Measurements from ENCODE around the gene CFAP58. TPM values are rescaled to one million over a fixed set of nuclear protein-coding genes. Genes with fewer than 3 reads are reported as not detected.

CFAP58 gene
- polyA plus RNA-seq, 4 donors, result 0.35 to 0.49 (median 0.43) TPM

DNA sequence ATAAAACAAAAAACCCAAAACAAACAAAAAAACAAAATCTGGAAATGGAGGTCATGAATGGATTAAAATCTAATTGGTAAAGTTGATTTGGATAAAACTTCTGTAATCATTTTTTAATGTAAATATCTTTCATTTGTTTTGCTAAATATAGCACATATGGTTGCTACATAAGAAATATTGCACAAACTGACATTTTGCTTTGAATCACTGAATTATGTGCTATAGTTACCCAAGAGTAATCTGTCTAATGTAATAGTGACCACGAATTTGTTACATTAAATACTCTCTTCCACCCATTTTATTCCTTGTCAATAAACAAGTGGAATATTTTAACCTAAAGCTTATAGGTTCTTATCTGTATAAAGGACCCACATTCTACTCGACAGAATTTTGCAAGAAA is 6.2 kb downstream of the CFAP58 start:
- no peak for DNase-seq (ENCODE audit: low read depth in 4 of 4, low spot score in 3 of 4)

DNA sequence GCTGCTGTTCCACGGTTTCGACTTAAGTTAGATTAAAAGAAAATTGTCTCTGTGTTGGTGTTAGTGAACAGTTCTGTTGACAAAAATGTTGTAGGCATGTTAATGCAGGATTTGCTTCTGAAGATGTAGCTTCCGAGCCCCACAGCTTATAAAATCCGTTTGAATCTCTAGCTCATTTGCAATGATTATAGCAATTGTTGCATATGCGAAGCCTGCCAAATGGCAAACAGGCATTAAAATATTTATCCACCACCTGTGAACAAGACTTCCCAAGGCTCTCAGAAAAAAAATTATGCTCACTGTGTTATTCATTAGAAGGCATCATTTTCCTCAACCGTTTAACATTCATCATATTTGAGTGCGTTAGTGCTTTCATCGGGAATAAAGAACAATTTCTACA is 14.3 kb downstream of the CFAP58 start:
- DNase-seq (ENCODE audit: low read depth in 4 of 4, low spot score in 3 of 4), result no peak

DNA sequence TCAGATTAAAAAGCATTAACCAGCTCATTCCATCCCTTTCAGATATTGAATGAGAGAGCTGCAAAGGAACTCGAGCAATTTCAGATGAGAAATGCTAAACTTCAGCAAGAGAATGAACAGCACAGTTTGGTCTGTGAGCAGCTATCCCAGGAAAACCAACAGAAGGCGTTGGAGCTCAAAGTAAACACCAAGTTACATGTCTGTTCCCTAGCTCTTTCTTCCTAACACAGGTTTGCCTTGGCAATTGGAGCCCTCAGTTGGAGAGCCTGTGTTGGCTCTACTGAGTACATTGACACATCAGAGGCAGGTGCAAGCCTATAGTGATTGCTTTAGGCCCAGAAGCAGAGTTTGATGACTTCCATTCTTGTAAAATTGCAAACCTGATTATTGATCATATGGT is 14.7 kb downstream of the CFAP58 start:
- DNase-seq (ENCODE audit: low read depth in 4 of 4, low spot score in 3 of 4), result no peak

DNA sequence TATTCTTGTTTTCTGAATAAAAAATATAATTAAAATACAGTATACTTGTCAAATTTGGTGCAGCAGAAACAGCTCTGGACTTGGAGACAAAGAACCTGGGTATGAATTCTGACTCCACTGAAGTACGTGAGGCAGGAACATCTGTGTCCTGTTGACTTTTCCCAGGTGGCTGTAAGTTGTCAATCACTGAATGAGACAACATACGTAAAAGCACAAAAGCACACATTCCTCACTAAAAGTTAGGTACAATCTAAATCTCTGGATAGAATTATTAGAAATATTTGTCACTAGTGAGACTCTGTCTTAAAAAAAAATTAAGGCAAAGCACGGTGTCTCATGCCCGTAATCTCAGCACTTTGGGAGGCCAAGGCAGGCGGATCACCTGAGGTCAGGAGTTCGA is 18.1 kb downstream of the CFAP58 start:
- DNase-seq (ENCODE audit: low read depth in 4 of 4, low spot score in 3 of 4), result no peak

DNA sequence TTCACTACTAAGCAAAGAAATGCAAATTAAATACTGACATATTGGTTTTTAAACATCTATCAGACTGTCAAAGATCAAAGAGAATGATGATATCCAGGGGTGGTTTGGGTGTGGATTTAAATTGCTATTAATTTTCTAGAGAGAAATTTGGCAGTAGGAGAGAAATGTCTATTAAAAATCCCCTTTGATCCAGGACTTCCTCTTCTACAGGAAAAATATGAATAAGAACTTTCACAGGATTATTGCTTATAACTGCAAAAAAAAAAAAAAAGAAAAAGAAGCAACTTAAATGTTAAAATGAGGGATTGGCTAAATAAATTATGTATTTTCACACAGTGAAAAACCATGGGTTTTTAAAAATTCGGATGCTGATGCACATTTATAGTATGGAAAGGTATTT is 21.0 kb downstream of the CFAP58 start:
- no peak for DNase-seq (ENCODE audit: low read depth in 4 of 4, low spot score in 3 of 4)

DNA sequence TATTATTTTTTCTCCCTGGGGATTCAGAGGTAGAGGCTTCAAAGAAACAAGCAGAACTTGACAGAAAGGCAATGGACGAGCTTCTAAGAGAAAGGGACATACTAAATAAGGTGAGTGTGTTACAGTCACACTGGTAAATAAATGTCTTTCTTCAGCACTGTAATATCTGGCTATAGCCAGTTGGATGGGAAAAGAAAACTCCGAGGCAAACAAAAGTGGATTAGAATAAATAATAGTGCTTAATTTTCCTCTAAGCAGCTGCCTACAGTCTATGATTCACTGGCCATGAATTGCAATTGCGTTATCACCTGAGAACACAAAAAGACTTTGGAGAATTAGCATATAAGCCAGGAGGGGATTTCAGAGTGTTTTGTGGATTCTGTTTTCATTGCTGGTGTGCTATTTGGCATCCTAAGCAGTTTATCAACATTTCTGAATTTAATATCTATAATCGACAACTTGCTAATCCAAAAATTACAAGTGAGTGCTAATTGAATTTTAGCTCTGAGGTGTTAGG is 23.2 kb downstream of the CFAP58 start:
- DNase-seq (ENCODE audit: low read depth in 4 of 4, low spot score in 3 of 4), result no peak

DNA sequence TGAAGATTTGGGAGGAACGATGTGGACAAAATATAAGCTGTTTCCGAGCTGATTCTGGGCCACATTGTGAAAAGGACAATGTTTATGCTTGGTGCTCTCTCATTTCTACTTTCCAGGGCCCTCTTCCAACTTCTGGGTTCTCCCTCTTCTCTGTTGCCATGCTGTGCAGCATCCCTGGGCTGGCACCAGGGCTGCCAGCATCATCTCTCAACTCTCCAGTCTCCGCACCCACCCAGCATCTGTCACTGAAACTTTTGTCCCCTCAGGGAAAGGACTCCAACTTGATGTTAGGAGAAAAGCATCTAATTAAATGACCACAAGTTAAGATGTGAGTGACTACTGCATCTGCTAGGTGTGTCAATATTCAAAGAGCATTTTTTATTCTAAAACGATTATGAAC is 26.7 kb downstream of the CFAP58 start:
- DNase-seq (ENCODE audit: low read depth in 4 of 4, low spot score in 3 of 4), result no peak

DNA sequence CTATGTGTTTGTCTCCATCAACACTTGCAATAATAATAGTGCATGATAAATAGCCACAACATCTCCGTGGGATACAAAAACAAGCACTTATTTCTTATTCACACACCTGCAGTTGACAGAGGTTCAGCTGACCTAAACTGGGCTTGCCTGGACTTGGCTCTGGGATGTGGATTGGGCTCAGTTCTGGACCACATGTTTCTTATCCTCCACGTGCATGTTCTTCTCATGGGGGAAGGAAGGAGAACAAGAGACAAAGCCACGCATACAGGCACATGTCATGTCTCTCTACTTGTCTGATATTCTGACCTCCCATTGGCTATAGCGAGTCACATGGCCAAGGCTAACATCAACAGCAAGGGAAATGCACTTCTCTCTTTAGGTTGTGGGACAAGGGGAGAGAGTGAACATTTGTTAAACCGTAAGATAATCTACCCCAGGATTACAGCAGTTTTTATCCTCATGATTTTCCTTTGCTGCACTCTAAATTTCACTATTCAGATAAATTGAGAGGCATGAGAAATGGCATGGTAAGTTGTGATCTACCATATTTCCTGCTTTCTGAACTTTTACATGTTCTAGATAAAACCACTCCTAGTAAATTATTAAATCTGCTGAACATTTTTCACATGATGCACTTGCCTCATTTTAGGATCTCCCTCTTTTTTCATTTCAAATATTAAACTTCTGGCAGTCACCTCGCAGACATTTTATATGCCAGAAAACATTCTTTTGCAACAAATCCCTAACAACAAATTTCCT is 33.7 kb downstream of the CFAP58 start:
- DNase-seq (ENCODE audit: low read depth in 4 of 4, low spot score in 3 of 4), result no peak

DNA sequence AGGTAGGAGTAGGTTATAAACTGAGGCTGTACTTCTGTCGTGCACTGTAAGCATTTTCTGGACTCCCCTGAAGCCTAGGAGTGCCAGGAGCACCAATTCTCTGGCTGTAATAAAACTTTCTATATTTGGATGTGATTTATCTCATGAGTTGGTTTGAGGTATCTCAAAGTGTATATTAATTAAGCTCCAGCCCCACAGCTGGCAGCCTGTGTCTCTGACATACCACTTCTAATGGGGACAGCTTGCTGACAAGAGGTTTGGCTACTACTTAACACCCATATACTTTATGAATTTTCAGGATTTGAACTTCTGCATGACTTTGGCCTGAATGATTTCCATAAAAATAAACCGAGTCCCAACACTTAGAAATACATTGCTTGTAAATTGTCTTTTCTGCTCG is 35.2 kb downstream of the CFAP58 start:
- DNase-seq (ENCODE audit: low read depth in 4 of 4, low spot score in 3 of 4), result no peak

DNA sequence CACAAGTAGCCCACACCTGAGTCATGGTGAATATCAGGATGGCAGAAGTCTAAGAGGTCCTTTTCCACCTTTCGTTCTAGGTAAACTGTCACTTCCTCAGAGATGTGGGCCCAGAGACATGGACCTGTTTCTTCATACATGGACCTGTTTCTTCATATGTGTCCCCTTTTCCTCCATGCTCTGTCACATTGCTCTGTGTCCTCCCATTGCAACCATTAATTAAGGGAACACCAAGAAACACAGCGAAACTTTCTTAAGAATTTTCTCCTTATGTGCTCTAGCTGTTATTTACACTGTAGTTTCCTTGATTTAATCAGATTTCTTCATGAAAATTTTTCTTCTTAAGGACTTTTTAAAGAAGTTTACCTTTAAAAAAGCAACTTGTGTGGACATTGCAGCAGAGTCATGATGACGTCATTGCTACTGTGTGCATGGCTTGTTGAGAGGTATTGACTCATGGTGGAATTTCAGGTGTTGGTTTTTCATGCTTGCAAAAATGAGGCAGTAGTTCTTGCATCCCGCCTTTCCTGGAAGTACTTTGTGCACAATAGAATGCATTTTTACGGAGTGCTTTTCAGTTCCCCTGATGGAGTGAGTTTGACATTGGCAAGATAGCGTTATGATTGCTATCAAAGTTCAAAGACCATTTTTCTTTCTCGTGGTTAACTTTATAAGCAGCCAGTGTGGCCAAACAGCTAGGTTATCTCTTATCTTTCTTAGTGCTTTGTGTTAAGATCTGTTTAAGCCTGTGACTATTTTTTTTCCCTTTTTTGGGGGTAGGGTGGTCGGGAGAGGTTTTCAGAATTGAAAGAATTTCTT is 37.7 kb downstream of the CFAP58 start:
- no peak for DNase-seq (ENCODE audit: low read depth in 4 of 4, low spot score in 3 of 4)

DNA sequence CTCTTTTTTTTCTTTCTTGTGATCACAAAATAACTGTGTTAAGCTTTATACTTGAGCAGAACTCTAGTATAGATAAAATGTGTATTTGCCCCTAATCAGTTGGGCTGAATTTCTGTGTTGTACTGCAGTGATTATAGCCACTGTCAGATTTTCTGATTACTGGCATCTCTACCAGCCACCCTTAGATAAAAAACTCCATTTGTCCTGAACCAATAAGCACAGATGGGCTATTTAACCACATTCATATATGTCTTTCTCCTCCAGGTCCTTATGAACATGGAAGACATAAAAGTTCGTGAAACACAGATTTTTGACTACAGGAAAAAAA is 38.3 kb downstream of the CFAP58 start:
- no peak for DNase-seq (ENCODE audit: low read depth in 4 of 4, low spot score in 3 of 4)

DNA sequence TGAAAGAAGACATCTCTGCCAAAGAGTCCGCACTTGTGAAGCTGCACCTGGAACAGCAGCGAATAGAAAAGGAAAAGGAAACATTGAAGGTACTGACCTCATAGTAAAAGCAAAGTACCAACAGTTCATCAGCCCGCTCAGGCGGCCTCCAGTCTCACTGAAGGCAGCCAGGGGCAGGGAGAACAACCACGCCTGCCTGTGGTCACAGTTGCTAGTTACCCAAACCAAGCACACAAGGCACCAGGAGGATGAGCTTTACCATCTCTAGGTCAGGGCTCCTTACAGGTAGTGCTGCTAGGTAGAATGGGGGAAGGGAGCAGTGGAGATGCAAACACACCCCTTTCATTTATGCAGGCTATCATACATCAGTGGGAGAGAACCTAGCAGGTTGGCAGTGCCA is 39.8 kb downstream of the CFAP58 start:
- no peak for DNase-seq (ENCODE audit: low read depth in 4 of 4, low spot score in 3 of 4)

DNA sequence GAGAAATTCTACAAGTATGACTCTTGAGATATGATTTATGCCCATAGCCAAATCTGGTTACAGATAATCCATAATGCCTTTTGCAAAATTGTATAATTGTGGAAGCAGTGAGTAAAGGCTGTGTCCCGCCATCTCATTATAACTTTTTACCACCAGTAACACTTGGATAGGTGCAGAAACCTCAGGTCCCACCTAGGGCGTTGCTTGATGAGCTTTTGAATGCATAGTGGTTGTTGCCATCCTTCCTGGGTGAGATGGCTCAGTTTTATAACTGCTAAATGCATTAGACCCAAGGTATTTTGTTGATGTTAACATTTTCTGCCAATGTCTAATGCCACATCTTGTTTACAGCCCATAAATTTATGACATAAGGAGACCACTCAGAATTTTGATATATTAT is 42.9 kb downstream of the CFAP58 start:
- no peak for DNase-seq (ENCODE audit: low read depth in 4 of 4, low spot score in 3 of 4)

DNA sequence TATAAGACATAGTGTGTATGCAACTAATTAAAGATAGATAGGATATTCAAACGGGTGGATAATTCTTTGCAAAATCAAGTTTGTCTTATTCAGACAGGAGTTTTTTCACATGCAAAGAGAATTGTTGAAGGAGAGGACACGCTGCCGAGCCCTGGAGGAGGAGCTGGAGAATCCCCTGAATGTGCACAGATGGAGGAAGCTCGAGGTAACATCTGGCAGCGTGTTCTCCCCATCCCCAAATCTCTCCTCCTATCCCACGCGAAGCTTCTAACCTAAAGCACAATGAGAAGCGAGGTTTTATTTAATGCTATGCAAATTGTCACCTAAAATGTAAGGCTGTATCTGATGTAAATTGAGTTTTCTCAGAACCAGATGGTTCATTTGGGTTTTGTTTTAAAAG is 50.0 kb downstream of the CFAP58 start:
- DNase-seq (ENCODE audit: low read depth in 4 of 4, low spot score in 3 of 4), result no peak

DNA sequence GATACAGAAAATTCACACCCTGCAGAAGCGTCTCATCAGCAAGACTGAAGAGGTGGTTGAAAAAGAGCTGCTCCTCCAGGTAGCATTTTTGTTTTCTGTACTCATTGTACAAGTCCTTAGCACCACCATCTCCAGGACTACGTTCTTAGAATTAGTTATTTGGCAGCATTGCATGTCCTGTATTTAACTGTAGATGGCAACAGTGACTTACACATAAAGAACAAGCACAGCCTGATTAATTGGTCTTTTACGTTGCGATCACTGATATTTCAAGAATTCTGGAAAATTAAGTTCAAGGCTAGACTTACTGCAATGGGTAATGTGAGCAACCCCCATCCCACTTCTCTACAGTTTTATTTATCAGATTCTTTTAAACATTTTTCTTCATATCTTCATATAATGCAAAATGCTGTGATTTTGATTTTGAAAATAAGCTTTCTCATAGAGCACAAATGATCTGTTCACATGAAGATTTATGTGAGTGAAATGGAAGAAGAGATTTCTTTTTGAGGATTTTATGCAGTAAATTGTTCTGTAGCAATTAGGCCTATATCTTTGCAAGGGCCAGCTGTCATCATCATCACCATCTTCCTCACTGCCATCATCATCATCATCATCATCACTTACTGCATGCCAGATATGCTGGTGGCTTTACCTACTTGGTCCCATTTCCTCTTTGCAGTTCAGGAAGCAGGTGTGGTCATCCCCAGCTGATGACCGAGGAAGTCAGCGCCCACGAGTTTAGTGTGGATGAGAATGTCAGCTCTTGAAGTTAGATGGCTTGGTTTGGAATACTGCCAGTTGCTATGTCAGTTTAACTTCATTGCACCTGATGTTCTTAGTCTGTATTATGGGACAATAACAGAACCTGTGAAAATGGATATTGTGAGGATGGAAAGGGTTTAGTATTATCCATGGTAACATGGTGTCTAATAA is 53.4 kb downstream of the CFAP58 start:
- DNase-seq (ENCODE audit: low read depth in 4 of 4, low spot score in 3 of 4), result peak; percentile 10 to 17 (median 16)

DNA sequence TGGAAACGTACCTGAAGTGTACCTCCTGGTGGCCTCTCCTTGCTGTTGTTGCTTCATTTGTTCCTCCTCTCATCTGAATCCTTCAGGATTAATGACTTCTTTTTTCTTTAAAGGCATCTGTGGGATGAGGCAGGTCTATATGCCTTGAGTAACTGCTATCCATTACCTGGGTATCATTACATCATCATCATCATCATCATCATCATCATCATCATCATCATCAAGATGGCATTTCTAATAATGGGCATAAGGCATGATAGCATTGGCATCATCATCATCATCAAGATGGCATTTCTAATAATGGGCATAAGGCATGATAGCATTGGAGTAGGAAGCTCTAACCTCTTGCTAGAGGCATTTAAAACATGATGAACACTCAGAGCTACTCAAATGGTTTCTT is 59.9 kb downstream of the CFAP58 start:
- DNase-seq (ENCODE audit: low read depth in 4 of 4, low spot score in 3 of 4), result no peak

DNA sequence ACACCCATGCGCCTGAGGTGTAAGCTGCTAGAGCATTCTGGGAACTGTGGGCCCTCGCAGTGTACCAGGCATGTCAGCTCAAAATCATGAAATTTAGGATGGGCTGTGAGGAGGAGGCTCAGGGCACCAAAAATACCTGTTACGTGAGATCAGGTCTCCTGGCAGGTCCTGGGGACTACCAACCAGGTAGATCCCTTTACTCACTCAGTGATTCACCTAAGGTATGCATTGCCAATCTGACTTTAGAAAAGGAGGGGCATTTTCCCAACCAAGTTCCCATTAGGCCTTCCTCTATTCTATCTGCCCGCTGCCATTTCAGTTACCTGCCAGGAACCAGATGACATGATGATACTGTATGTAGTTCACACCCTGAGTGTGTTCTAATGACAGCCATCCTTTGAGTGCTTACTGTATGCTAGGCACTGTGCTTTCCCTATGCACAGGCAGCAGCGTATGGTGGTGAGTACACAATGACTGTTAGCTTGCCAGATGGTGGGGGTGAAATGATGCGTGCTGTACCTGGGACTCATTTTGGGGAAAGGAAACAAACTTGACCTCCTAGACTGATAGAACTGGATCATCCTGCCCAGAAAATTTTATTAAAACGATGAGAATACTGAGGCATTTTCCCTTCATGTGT is 62.0 kb downstream of the CFAP58 start:
- DNase-seq (ENCODE audit: low read depth in 4 of 4, low spot score in 3 of 4), result no peak

DNA sequence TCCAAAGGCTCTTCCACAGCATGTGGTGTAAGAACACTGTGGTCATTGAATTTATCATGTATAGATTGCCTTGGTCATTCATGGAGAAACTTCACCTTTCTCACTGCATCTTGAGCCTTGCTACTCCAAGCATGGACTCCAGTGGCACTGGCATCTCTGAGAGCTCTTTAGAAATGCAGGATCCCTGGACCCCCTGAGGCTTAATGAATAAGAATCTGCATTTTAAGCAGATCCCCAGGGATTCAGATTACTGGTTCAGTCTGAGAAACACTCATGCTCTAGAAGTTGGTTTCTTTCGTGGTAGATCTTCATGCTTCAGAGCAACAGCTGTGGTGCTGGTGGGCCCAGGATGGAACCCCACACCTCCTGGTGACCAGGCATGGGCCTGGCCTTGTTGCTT is 63.2 kb downstream of the CFAP58 start:
- DNase-seq (ENCODE audit: low read depth in 4 of 4, low spot score in 3 of 4), result no peak

DNA sequence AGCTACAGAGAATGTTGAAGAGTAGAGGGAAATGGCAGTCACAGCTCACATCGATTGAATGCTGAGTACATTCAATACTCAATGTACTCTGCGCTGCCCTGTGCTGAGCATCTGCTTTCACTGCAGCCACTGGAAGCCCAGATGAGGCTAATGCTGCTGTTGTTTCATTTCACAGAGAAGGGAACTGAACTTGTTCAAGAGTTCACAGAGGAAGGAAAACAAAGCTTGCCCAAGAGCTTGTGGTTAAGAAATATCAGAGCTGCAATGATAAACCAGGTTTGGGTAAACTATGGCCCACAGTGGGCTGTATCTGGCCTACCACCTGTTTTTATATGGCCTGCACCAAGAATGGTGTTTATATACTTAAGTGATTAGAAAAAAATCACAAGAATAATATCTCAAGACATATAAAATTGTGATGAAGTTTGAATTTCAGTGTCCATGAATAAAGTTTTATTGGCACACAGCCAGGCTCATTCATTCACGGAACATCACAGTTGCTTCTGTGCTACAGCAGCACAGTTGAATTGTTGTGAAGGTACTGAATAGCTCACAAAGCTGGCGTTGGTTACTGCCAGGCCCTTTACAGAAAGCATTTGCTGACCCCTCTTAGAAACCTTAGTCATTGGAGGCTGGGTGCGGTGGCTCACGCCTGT is 64.1 kb downstream of the CFAP58 start:
- no peak for DNase-seq (ENCODE audit: low read depth in 4 of 4, low spot score in 3 of 4)

DNA sequence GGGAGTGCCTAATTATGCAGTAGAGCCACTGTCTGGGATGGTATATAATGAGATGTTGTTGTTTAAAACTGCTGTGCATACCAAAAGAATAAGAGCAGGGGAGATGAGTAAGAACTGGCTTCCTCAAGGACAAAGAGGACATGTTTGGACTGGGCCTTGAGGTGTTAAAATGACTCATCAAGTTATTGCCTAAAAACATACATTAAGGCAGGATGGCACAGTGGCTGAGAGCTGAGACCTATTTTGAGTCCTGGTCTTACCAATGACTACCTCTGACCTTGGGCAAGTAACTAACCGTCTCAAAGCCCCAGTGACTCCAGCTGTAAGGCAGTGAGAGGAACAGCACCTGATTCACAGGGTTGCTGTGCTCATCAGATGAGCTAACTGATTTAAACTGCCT is 71.1 kb downstream of the CFAP58 start:
- DNase-seq (ENCODE audit: low read depth in 4 of 4, low spot score in 3 of 4), result no peak

All from right renal pelvis (tissue), 4 donors.